Peyer's patch (tissue), 4 donors: ENCODE data around the gene KRTAP12-2. TPM values are rescaled to one million over a fixed set of nuclear protein-coding genes. Genes with fewer than 3 reads are reported as not detected.
"Not testable (repeated sequence)": the region's sequence is repeated elsewhere in the genome, so short reads cannot be mapped to it uniquely, and the experiment has no call there.

ENCODE experiments used
- DNase-seq, 3 donors: peaks; one replicate each; pipeline ENCODE4 v3.0.0-alpha.2; 2017 to 2019
- H3K27ac ChIP-seq, 4 donors: fragments of 200-600 bp; sonication (generic); one replicate each; pipeline ENCODE4 v1.5.1; 2016 to 2019
- H3K27me3 ChIP-seq, 2 donors: fragments of 200-600 bp; sonication (generic); one replicate each; pipeline ENCODE4 v1.5.1; 2019
- H3K36me3 ChIP-seq, 3 donors: fragments of 200-600 bp; sonication (generic); one replicate each; pipeline ENCODE4 v1.5.1; 2016 to 2019
- H3K4me1 ChIP-seq, 4 donors: fragments of 200-600 bp; sonication (generic); one replicate each; pipeline ENCODE4 v1.5.1; 2016 to 2019
- H3K4me3 ChIP-seq, 4 donors: fragments of 200-600 bp; sonication (generic); 1 replicate in 3 of 4; 2 replicates in 1 of 4; pipeline ENCODE4 v1.5.1; 2016 to 2019; ENCODE audit warnings: mild to moderate bottlenecking in 1 of 4
- H3K9me3 ChIP-seq, 4 donors: fragments of 200-600 bp; sonication (generic); one replicate each; pipeline ENCODE4 v1.5.1; 2016 to 2019; ENCODE audit warnings: mild to moderate bottlenecking in 1 of 4
- POLR2A ChIP-seq, 2 donors: fragments of 450-650 bp; IDR thresholded peaks; one replicate each; pipeline ENCODE4 v1.5.1; 2017; ENCODE audit warnings: antibody characterized with exemption in 2 of 2, mild to moderate bottlenecking in 2 of 2, moderate library complexity in 2 of 2
- total RNA-seq, 4 donors: library from RNA; depleted of rRNA; stranded (reverse); fragments of >200 nt; gene quantifications; one replicate each; pipeline ENCODE4 v1.1.0, GENCODE V29; 2016
- TF ChIP-seq, protein P1 (sequence below), 6 experiments: fragments of 450-650 bp in 4 of 6; fragments of 200-600 bp in 2 of 6; sonication (generic) in 1 of 6; IDR thresholded peaks; one replicate each; pipeline ENCODE4 v1.5.1; 2017 to 2019; ENCODE audit warnings: antibody characterized with exemption in 6 of 6, mild to moderate bottlenecking in 3 of 6, moderate library complexity in 1 of 6

The KRTAP12-2 gene
- total RNA-seq, 4 donors from 2014 or later: not detected

GRCh38 chr21:44701023-44701400, 34.3 kb upstream of the KRTAP12-2 start:
- DNase-seq: no peak
- Histone ChIP-seq H3K4me1 (no peaks in the 10 kb centered on the region), H3K36me3 (no peaks in the 10 kb centered on the region), H3K9me3 (peaks cover 0 to 1% (median under 1%) of the 10 kb centered on the region in 4 donors), H3K27me3 (no peaks in the 10 kb centered on the region), H3K27ac (no peak overlapping the region), H3K4me3 (no peak overlapping the region)
- TF ChIP-seq POLR2A (IDR thresholded peaks at IDR 0.05): no peak
- TF ChIP-seq, protein P1, sequence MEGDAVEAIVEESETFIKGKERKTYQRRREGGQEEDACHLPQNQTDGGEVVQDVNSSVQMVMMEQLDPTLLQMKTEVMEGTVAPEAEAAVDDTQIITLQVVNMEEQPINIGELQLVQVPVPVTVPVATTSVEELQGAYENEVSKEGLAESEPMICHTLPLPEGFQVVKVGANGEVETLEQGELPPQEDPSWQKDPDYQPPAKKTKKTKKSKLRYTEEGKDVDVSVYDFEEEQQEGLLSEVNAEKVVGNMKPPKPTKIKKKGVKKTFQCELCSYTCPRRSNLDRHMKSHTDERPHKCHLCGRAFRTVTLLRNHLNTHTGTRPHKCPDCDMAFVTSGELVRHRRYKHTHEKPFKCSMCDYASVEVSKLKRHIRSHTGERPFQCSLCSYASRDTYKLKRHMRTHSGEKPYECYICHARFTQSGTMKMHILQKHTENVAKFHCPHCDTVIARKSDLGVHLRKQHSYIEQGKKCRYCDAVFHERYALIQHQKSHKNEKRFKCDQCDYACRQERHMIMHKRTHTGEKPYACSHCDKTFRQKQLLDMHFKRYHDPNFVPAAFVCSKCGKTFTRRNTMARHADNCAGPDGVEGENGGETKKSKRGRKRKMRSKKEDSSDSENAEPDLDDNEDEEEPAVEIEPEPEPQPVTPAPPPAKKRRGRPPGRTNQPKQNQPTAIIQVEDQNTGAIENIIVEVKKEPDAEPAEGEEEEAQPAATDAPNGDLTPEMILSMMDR (IDR thresholded peaks at IDR 0.05): no peak

GRCh38 chr21:44700101-44701022, 33.6 kb upstream of the KRTAP12-2 start:
- Histone ChIP-seq H3K4me1 (no peaks in the 10 kb centered on the region), H3K36me3 (no peaks in the 10 kb centered on the region), H3K27me3 (no peaks in the 10 kb centered on the region), H3K9me3 (no peaks in the 10 kb centered on the region), H3K27ac (no peak overlapping the region), H3K4me3 (no peak overlapping the region)
- no peak for DNase-seq
- no peak for TF ChIP-seq POLR2A (IDR thresholded peaks at IDR 0.05)
- TF ChIP-seq, protein P1 (IDR thresholded peaks at IDR 0.05): no peak

DNA sequence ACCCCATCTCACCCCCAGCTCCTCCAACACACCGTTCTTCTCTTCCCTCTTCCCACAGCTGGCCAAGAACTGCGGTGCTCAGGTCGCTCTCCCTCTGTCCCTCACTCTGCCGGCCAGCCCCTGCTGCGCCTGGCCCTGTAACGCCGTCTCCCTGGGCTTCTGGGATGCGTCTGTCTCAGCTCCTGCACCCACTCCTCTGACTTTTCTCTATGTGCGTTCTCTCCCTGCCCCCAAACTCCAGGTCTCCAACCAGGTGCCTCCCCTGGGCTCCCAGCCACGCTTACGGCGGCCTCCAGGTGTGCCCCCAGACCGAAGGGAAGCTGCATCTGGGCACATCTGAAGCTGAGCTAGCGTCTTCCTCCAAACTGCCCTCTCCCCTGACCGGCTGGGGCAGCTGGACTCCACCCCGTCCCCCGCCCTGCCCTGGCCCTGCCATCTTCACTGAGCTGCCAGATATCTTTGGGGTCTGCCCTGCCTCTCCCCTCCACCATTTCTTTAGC, 32.8 kb upstream of the KRTAP12-2 start:
- H3K4me3 ChIP-seq: no peak overlapping the region
- no peak for DNase-seq
- no peaks in the 10 kb centered on the region for H3K9me3 ChIP-seq
- H3K4me1 ChIP-seq: no peaks in the 10 kb centered on the region
- H3K27me3 ChIP-seq: no peaks in the 10 kb centered on the region
- H3K27ac ChIP-seq: no peak overlapping the region
- TF ChIP-seq, protein P1 (IDR thresholded peaks at IDR 0.05): no peak
- no peak for TF ChIP-seq POLR2A (IDR thresholded peaks at IDR 0.05)
- no peaks in the 10 kb centered on the region for H3K36me3 ChIP-seq

DNA sequence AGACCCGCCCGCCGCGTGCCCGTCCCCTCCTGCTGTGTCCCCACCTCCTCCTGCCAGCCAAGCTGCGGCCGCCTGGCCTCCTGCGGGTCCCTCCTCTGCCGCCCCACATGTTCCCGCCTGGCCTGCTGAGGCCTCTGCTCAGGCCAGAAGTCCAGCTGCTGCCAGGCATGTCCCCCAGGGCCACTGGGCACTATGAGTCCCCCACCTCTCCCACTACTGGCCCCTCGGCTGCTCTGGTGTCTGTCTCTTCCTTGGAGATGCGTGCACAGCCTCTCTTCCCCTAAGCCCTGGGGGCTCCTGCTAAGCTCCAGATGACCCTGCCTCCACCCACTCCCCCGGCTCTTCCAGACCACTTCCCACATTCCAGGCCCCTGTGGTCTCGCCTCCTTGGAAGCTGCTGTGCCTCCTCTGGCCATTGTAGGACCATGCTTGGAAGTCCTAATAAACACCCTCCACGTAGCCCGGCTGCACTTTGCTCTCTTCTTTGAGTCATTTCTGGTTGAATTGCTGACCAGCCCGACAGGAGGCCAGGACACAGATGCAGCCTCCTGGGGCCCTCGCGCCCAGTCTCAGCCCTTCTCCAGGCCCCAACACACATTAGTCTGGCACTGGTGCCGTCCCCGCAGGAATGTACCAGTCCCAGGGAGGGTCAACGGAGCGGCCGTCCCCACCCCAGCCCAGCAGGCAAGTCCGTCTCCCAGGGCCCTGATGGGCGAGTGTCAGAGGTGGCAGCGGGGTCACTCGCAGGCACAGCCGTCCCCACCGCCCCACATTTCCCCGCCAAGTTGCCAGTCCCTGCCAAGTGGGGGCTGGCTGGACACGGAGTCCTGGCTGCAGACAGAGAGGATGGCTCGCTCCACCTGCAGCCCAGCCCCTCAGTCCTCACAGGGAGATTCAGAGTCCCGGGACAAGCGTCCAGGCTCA, 31.3 kb upstream of the KRTAP12-2 start:
- Histone ChIP-seq H3K9me3 (peaks cover 0 to 5% (median under 1%) of the 10 kb centered on the region in 4 donors), H3K27me3 (no peaks in the 10 kb centered on the region), H3K4me1 (no peaks in the 10 kb centered on the region), H3K27ac (no peak overlapping the region), H3K4me3 (no peak overlapping the region), H3K36me3 (no peaks in the 10 kb centered on the region)
- DNase-seq: no peak
- no peak for TF ChIP-seq POLR2A (IDR thresholded peaks at IDR 0.05)
- TF ChIP-seq, protein P1 (IDR thresholded peaks at IDR 0.05): no peak

DNA sequence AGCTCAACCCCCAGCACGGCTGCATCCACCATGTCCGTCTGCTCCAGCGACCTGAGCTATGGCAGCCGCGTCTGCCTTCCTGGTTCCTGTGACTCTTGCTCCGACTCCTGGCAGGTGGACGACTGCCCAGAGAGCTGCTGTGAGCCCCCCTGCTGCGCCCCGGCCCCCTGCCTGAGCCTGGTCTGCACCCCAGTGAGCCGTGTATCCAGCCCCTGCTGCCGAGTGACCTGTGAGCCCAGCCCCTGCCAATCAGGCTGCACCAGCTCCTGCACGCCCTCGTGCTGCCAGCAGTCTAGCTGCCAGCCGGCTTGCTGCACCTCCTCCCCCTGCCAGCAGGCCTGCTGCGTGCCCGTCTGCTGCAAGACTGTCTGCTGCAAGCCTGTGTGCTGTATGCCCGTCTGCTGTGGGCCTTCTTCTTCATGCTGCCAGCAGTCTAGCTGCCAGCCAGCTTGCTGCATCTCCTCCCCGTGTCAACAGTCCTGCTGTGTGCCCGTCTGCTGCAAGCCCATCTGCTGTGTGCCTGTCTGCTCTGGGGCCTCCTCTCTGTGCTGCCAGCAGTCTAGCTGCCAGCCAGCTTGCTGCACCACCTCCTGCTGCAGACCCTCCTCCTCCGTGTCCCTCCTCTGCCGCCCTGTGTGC, 30.6 kb upstream of the KRTAP12-2 start, which contains the start of gene KRTAP10-12:
Gene KRTAP10-12 (plus strand): TSS at position 1 of the 639 bp plus-strand sequence. CDS start 30 bp downstream, at position 31.
- H3K27ac ChIP-seq: not testable (repeated sequence)

More for the DNA sequence above, 30.6 kb upstream of the KRTAP12-2 start, which contains the start of gene KRTAP10-12:
- H3K36me3 ChIP-seq, H3K4me3 ChIP-seq, H3K27me3 ChIP-seq, H3K4me1 ChIP-seq, DNase-seq: not testable (repeated sequence)
- peaks cover 0 to 13% (median 3%) of the 10 kb centered on the region in 4 donors for H3K9me3 ChIP-seq
